Embryonic facial prominence (tissue), 1 donor: ENCODE results near the gene C2orf76.

Source experiments
- DNase-seq: peaks from one replicate; pipeline ENCODE4 v3.0.0-alpha.2; 2016; ENCODE audit errors: extremely low spot score

The C2orf76 gene

GRCh38 chr2:119264781-119265692 is 101.6 kb downstream of the C2orf76 start:
- no peak for DNase-seq

- DNase-seq = no peak
Measured at GRCh38 chr2:119263656-119264055, 103.0 kb downstream of the C2orf76 start.

GRCh38 chr2:119263025-119263424 is 103.6 kb downstream of the C2orf76 start:
- DNase-seq = no peak

- no peak for DNase-seq
Measured at GRCh38 chr2:119261493-119262225, 105.0 kb downstream of the C2orf76 start.

GRCh38 chr2:119260646-119261492 is 105.8 kb downstream of the C2orf76 start:
- DNase-seq = no peak

GRCh38 chr2:119259296-119259860 is 107.3 kb downstream of the C2orf76 start:
- DNase-seq = no peak

- no peak for DNase-seq
Measured at GRCh38 chr2:119257198-119257597, 109.4 kb downstream of the C2orf76 start.

- no peak for DNase-seq
Measured at GRCh38 chr2:119256582-119256921, 110.1 kb downstream of the C2orf76 start.

- DNase-seq = no peak
Measured at GRCh38 chr2:119255760-119256581, 110.7 kb downstream of the C2orf76 start.

GRCh38 chr2:119254601-119255080 is 112.0 kb downstream of the C2orf76 start:
- DNase-seq = no peak

GRCh38 chr2:119253760-119254600 is 112.7 kb downstream of the C2orf76 start:
- DNase-seq = no peak

- DNase-seq = no peak
Measured at GRCh38 chr2:119253114-119253702, 113.4 kb downstream of the C2orf76 start.
